Common myeloid progenitor, CD34-positive (primary cell): ENCODE results near the gene PELI2.

Experiments
- CTCF ChIA-PET: fragments of 350-600 bp; sonication (Branson Sonifier 250); formaldehyde crosslinking; loops from one replicate; lab custom pipeline; 2021; ENCODE audit warnings: antibody characterized with exemption; lab: Charles Lee
- POLR2A ChIA-PET: fragments of 350-600 bp; sonication (Branson Sonifier 250); formaldehyde crosslinking; loops from one replicate; lab custom pipeline; 2021; ENCODE audit warnings: antibody characterized with exemption; lab: Charles Lee
- DNase-seq, 3 donors: peaks; one replicate each; pipeline versions ENCODE4 v3.0.0 to v3.0.0-alpha.2; 2013
- H3K27ac ChIP-seq, 2 experiments: 1 replicate in 1 of 2; 2 replicates in 1 of 2; pipeline ENCODE4 v1.7.0; 2013; ENCODE audit warnings: inconsistent platforms in 2 of 2, low read length in 2 of 2, mild to moderate bottlenecking in 2 of 2, low read depth in 1 of 2, moderate library complexity in 1 of 2; ENCODE audit not compliant: severe bottlenecking in 2 of 2, insufficient read depth in 1 of 2, poor library complexity in 1 of 2
- H3K27me3 ChIP-seq, 5 experiments: replicated peaks in 2 of 5; 1 replicate in 3 of 5; 2 replicates in 2 of 5; pipeline versions ENCODE4 v1.6.1 to v1.7.0; 2013; ENCODE audit warnings: low read length in 4 of 5, mild to moderate bottlenecking in 2 of 5, moderate library complexity in 2 of 5, inconsistent platforms in 1 of 5; ENCODE audit not compliant: insufficient read depth in 5 of 5, control insufficient read depth in 4 of 5
- H3K36me3 ChIP-seq, 4 experiments: 1 replicate in 2 of 4; 2 replicates in 2 of 4; pipeline versions ENCODE4 v1.6.1 to v1.7.0; 2013; ENCODE audit warnings: low read length in 3 of 4, control low read depth in 1 of 4, mild to moderate bottlenecking in 1 of 4; ENCODE audit not compliant: control insufficient read depth in 4 of 4, insufficient read depth in 4 of 4
- H3K4me1 ChIP-seq, 4 experiments: 1 replicate in 3 of 4; 2 replicates in 1 of 4; pipeline versions ENCODE4 v1.6.1 to v1.7.1; 2013; ENCODE audit warnings: low read length in 3 of 4, mild to moderate bottlenecking in 3 of 4, control low read depth in 1 of 4, inconsistent platforms in 1 of 4, moderate library complexity in 1 of 4; ENCODE audit not compliant: control insufficient read depth in 4 of 4, insufficient read depth in 4 of 4; ENCODE audit errors: control extremely low read depth in 1 of 4
- H3K4me3 ChIP-seq, 7 experiments: 1 replicate in 4 of 7; 2 replicates in 3 of 7; pipeline versions ENCODE4 v1.5.1 to v1.7.0; 2013; ENCODE audit warnings: mild to moderate bottlenecking in 7 of 7, low read length in 6 of 7, moderate library complexity in 6 of 7, inconsistent platforms in 2 of 7, low read depth in 2 of 7, control low read depth in 1 of 7; ENCODE audit not compliant: insufficient read depth in 4 of 7, control insufficient read depth in 1 of 7; ENCODE audit errors: extremely low read depth in 1 of 7
- H3K9me3 ChIP-seq, 5 experiments: 1 replicate in 4 of 5; 2 replicates in 1 of 5; pipeline versions ENCODE4 v1.6.1 to v1.7.1; 2013; ENCODE audit warnings: low read length in 4 of 5, mild to moderate bottlenecking in 2 of 5, inconsistent platforms in 1 of 5, low read depth in 1 of 5, moderate library complexity in 1 of 5; ENCODE audit not compliant: control insufficient read depth in 4 of 5, insufficient read depth in 2 of 5; ENCODE audit errors: control extremely low read depth in 1 of 5
- WGBS: methylation state at CpG from one replicate; pipeline ENCODE4 v1.1.5; 2013; ENCODE audit not compliant: insufficient coverage; 5-methylcytosine and 5-hydroxymethylcytosine counted together

Gene PELI2

DNA sequence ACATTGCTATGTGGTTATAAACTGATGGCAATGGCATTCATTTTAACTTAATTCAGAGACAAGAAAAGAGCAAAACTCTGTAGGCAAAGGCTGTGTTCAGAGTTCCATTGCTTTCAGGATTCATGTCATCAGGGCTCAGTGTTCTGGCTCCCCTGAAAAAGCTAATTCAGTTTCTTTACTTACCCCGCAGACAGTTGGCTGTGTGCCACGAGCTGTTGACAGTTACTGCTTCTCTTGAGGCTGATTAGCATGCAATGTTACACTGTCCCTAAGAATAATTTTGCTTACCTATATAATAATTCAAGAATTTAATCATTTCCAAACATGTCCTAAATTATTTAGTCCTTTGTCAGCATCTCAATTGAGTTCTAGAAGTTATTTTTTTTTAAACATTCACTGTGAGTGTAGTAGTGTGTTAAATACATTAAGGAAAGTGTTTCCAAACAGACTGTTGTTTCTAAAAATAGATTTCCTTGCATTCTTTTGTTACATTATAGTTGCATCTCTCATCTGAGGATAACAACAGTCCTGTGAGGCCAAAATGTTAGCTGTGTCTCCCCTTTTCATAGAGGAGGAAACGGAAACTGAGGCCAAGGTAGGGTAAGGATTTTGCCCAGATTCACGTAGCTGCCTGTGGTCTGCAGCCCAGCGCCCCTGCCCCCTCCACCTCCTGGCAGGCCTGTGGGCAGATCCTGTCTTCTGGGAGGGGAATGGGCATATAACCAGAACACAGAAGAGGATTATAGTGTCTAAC, 98.6 kb downstream of the PELI2 start:
- no peaks in the 10 kb centered on the region for H3K27me3 ChIP-seq
- peak; percentile 57 to 87 (median 84) for DNase-seq
- POLR2A ChIA-PET, result interaction anchor here (1.1 kb wide), 1 partner anchor 99 kb away, joined by 4 read pairs; the partner anchor contains the start of gene PELI2
- H3K4me1 ChIP-seq, result peaks cover 29 to 71% (median 60%) of the 10 kb centered on the region in 4 experiments
- CTCF ChIA-PET, result interaction anchor here (1.1 to 1.4 kb wide), 5 partner anchors 9 to 124 kb away, joined by 3 to 4 read pairs (median 4); no protein-coding TSS in a partner anchor
- H3K36me3 ChIP-seq, result no peaks in the 10 kb centered on the region
- H3K4me3 ChIP-seq, result peak overlapping the region in 2 of 7 experiments; percentile 30 to 41
- no CpG with 5 or more reads among the region's 5 CpGs for WGBS
- peak overlapping the region; percentile 12 to 71 for H3K27ac ChIP-seq
- H3K9me3 ChIP-seq, result no peaks in the 10 kb centered on the region

DNA sequence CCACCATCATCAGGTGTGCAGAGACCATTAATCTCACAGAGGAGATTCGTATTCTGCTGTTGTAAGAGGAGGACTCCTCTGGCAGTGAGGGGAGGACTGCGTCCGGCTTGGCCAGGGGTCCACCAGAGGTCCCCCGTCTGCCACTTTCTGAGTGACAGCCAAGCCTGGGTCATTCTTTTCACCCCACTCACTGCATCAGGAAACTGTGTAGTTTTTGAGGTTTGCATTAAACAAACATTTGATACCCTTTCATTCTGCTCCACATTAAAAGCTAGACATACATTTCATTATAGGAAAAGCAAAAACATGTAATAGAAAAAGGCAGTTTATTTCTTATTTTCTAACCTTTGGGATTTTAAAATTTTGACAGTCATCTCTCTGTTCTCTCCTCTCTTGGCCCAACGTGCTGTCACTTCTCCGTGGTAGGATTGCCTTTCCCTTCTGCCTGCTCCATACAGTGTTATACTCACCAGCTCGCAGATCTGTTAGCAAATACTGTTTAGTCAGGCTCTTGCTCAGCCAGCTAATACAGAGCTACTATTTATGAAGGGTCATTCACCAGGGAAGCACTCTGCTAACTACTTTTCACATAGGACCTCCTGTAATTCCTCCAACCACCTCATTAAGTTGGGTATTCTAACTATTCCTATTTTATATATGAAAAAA, 99.3 kb downstream of the PELI2 start:
- Histone ChIP-seq H3K36me3 (no peaks in the 10 kb centered on the region), H3K4me1 (peaks cover 30 to 78% (median 60%) of the 10 kb centered on the region in 4 experiments), H3K4me3 (peak overlapping the region in 2 of 7 experiments; percentile 30 to 41), H3K27me3 (no peaks in the 10 kb centered on the region), H3K27ac (peak overlapping the region in 1 of 2 experiments; percentile 31), H3K9me3 (no peaks in the 10 kb centered on the region)
- ChIA-PET POLR2A (interaction anchor here (1.1 kb wide), 1 partner anchor 100 kb away, joined by 4 read pairs; the partner anchor contains the start of gene PELI2), CTCF (interaction anchor here (0.8 to 1.3 kb wide), 7 partner anchors 8 to 123 kb away, joined by 3 to 4 read pairs (median 3); no protein-coding TSS in a partner anchor)
- peak in 1 of 3 donors; percentile 43 for DNase-seq
- 29% methylated on average over 4 of the region's 7 CpGs for WGBS

DNA sequence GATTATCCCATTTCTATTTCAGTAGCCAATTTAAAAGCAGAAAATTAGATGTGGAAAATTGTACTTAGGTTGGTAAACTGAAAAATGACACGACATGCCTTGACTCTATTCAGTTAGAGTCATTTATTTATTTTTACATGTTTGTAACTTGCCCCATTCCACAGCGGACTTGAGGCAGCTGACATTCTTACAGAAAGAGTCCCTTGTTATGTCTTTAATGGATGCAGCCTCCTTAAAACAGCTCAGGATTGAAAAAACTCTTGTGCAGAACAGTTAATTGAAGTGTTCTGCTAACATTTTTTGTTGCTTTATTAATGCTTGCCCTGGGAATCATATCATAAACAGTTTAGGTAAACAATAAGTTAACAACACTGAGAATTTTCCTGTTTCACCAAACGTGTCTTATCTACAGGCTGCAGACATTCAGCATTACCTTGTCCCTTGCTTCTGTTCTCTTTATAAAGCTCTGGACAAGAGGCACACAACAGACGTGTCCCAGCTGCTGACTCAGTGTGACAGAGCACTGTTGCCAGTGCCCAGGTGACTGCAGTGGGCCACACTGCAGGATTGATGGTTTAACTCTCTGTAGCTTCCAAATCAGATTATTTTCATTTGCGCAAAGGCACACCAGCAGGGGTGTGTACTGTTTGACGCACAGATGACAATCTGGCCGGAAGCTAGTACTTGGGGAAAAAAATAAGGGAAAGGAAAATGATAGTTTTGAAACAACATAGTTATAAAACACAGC, 101.6 kb downstream of the PELI2 start:
- Histone ChIP-seq H3K27me3 (no peaks in the 10 kb centered on the region), H3K36me3 (no peaks in the 10 kb centered on the region), H3K27ac (peak overlapping the region; percentile 14 to 40), H3K4me1 (peaks cover 30 to 75% (median 56%) of the 10 kb centered on the region in 4 experiments), H3K4me3 (peak overlapping the region in 1 of 7 experiments; percentile 31), H3K9me3 (no peaks in the 10 kb centered on the region)
- peak; percentile 54 to 89 (median 63) for DNase-seq
- WGBS, result 50% methylated on average over 2 of the region's 7 CpGs
- CTCF ChIA-PET, result interaction anchor here (1.0 to 2.2 kb wide), 4 partner anchors 11 to 514 kb away, joined by 3 to 7 read pairs (median 4); no protein-coding TSS in a partner anchor
- POLR2A ChIA-PET, result interaction anchor here (0.6 to 0.9 kb wide), 2 partner anchors 16 to 19 kb away, joined by 3 read pairs; no protein-coding TSS in a partner anchor

DNA sequence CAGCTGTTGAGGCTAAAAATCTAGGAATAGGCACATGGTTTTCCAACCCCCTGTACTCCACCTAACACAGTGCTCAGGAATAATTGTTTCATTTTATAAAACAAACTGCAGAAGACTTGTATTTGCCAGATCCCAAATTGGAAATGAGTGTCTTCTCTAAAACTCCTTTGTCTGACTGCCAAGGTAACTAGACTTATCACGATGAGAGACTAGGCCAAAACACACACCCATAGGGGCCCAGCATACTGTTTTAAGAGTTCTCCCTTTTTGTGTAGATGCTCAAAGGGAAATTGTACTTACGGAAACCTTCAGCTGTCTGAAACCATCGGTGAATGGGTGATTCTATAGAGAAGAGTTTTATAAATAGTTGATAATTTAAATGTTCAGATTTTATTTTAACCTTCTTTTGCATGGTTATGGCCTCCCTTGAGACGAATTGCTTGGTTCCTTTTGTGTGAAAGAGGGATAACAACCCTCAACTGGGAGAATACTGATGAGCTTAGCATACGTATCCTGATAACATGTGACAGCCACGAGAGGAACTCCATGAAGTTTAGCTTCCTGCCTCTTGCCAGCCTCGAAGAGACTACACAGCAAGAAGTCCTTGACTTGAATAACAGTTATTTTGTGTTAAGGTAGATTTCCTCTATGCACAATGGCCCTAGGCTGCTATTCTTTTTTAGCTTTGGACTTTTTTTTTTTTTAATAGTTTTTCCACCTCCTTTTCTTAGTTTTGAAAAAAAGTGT, 103.3 kb downstream of the PELI2 start:
- H3K4me1 ChIP-seq, result peaks cover 27 to 64% (median 45%) of the 10 kb centered on the region in 4 experiments
- DNase-seq, result no peak
- CTCF ChIA-PET, result interaction anchor here (0.6 to 0.9 kb wide), 2 partner anchors 17 to 93 kb away, joined by 3 read pairs; no protein-coding TSS in a partner anchor
- H3K4me3 ChIP-seq, result no peak overlapping the region
- no peak overlapping the region for H3K27ac ChIP-seq
- H3K36me3 ChIP-seq, result no peaks in the 10 kb centered on the region
- H3K9me3 ChIP-seq, result no peaks in the 10 kb centered on the region
- 60% methylated on average over 2 of the region's 7 CpGs for whole genome bisulfite sequencing
- no peaks in the 10 kb centered on the region for H3K27me3 ChIP-seq
- POLR2A ChIA-PET, result interaction anchor here (0.6 kb wide), 1 partner anchor 259 kb away, joined by 4 read pairs; no protein-coding TSS in a partner anchor

DNA sequence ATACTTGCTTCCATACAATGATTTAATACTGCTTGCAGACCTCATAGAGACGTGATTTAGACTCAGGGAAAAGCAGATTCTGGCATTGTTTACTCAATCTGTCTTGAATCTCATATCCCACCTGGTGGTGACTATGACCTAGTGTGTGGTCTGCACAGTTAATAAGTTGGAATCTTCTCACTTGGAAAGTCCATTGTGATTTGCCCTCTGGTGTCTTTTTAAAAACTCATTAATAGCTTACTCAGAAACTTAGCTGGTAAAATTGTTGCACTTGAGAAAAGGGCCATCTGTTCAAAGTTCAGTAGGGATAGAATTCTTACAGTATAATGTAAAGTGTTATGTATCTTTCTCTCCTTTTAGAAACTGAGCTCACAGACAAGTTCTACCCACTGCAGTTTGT, 106.0 kb downstream of the PELI2 start:
- H3K4me1 ChIP-seq, result peaks cover 8 to 37% (median 21%) of the 10 kb centered on the region in 4 experiments
- no peak overlapping the region for H3K4me3 ChIP-seq
- CTCF ChIA-PET, result interaction anchor here (0.8 to 1.9 kb wide), 6 partner anchors 11 to 490 kb away, joined by 3 to 12 read pairs (median 3); partner anchors contain the start of gene PELI2
- peaks cover 0 to 4% (median 3%) of the 10 kb centered on the region in 4 experiments for H3K36me3 ChIP-seq
- WGBS, result 80% methylated on average over 1 of the region's 1 CpG
- H3K27me3 ChIP-seq, result no peaks in the 10 kb centered on the region
- peaks cover 0 to 3% (median 0%) of the 10 kb centered on the region in 5 experiments for H3K9me3 ChIP-seq
- H3K27ac ChIP-seq, result no peak overlapping the region
- POLR2A ChIA-PET, result interaction anchor here (1.1 kb wide), 1 partner anchor 12 kb away, joined by 4 read pairs; no protein-coding TSS in a partner anchor
- DNase-seq, result peak in 1 of 3 donors; percentile 21
